ENCODE results near the gene CDKN2A.

Gene CDKN2A

GRCh38 chr9:22005702-22006606, 11.8 kb upstream of the CDKN2A start:
- DNase-seq (ENCODE audit: low read depth in 3 of 3) = no peak

- no peak for DNase-seq (ENCODE audit: low read depth in 3 of 3)
Measured at GRCh38 chr9:22005021-22005701, 11.0 kb upstream of the CDKN2A start.

GRCh38 chr9:22002038-22002437, 7.8 kb upstream of the CDKN2A start:
- no peak for DNase-seq (ENCODE audit: low read depth in 3 of 3)

GRCh38 chr9:21998026-21998425, 3.8 kb upstream of the CDKN2A start:
- DNase-seq (ENCODE audit: low read depth in 3 of 3) = no peak

- DNase-seq (ENCODE audit: low read depth in 3 of 3) = no peak
Measured at GRCh38 chr9:21997480-21997879, 3.3 kb upstream of the CDKN2A start.

GRCh38 chr9:21996858-21997257, 2.7 kb upstream of the CDKN2A start:
- DNase-seq (ENCODE audit: low read depth in 3 of 3) = no peak

GRCh38 chr9:21996438-21996837, 2.2 kb upstream of the CDKN2A start:
- DNase-seq (ENCODE audit: low read depth in 3 of 3) = no peak

GRCh38 chr9:21995666-21996398, 1.6 kb upstream of the CDKN2A start:
- no peak for DNase-seq (ENCODE audit: low read depth in 3 of 3)

GRCh38 chr9:21995006-21995665, 944 bp upstream of the CDKN2A start:
- peak in 2 of 3 experiments; percentile 38 to 56 for DNase-seq (ENCODE audit: low read depth in 3 of 3)

GRCh38 chr9:21994556-21995005, 389 bp upstream of the CDKN2A start, which contains the start of gene CDKN2B-AS1:
CDKN2B-AS1 (plus strand) TSS chr9:21994791.
- peak in 1 of 3 experiments; percentile 27 for DNase-seq (ENCODE audit: low read depth in 3 of 3)

- DNase-seq (ENCODE audit: low read depth in 3 of 3) = no peak
Measured at GRCh38 chr9:21993007-21993406, 1.2 kb downstream of the CDKN2A start.

- DNase-seq (ENCODE audit: low read depth in 3 of 3) = no peak
Measured at GRCh38 chr9:21991072-21991959, 2.9 kb downstream of the CDKN2A start.

- no peak for DNase-seq (ENCODE audit: low read depth in 3 of 3)
Measured at GRCh38 chr9:21989440-21990189, 4.6 kb downstream of the CDKN2A start.

- no peak for DNase-seq (ENCODE audit: low read depth in 3 of 3)
Measured at GRCh38 chr9:21988056-21988990, 5.9 kb downstream of the CDKN2A start.

- DNase-seq (ENCODE audit: low read depth in 3 of 3) = no peak
Measured at GRCh38 chr9:21985964-21986667, 8.1 kb downstream of the CDKN2A start.

- DNase-seq (ENCODE audit: low read depth in 3 of 3) = no peak
Measured at GRCh38 chr9:21984101-21984500, 10.1 kb downstream of the CDKN2A start.

GRCh38 chr9:21983561-21983935, 10.6 kb downstream of the CDKN2A start:
- DNase-seq (ENCODE audit: low read depth in 3 of 3) = no peak

All from stimulated activated CD4-positive, alpha-beta T cell treated with anti-CD3 and anti-CD28 coated beads, TNF-alpha, amount 100 ng/mL, for 24 hours (primary cell).